GM19328 (cell line): Measurements from ENCODE around the gene ACAP1.
A peak's percentile ranks its signal among the peaks of the same experiment; 100 is the strongest.
"Not testable (repeated sequence)": the region's sequence is repeated elsewhere in the genome, so short reads cannot be mapped to it uniquely, and the experiment has no call there.

Source experiments
- ATAC-seq: cut with Tn5 transposase; IDR thresholded peaks from one replicate; pipeline ENCODE4 v1.9.1; 2021; ENCODE audit warnings: mild to moderate bottlenecking, moderate library complexity; ENCODE audit not compliant: unreplicated experiment

Gene ACAP1

GRCh38 chr17:7354262-7354843 is 18.0 kb downstream of the ACAP1 start:
- no peak for ATAC-seq

DNA sequence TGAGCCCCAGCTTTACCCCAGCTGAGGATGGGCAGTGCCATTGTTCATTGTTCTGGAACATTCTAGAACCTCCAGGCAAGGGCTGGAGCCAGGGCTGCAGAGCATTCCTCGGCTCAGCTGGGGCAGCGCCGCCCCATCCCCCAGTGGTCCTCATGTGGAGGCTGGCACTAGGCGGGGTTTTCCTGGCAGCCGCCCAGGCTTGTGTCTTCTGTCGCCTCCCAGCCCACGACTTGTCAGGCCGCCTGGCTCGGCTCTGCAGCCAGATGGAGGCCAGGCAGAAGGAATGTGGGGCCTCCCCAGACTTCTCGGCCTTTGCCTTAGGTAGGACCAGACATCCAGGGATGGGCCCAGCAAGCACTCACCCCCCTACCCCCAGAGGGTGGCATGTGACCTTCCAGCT is 18.7 kb downstream of the ACAP1 start, which contains the start of gene TMEM95:
Gene TMEM95 (plus strand): TSS at position 104 of the 400 bp plus-strand sequence. CDS start 49 bp downstream, at position 153.
- no peak for ATAC-seq

DNA sequence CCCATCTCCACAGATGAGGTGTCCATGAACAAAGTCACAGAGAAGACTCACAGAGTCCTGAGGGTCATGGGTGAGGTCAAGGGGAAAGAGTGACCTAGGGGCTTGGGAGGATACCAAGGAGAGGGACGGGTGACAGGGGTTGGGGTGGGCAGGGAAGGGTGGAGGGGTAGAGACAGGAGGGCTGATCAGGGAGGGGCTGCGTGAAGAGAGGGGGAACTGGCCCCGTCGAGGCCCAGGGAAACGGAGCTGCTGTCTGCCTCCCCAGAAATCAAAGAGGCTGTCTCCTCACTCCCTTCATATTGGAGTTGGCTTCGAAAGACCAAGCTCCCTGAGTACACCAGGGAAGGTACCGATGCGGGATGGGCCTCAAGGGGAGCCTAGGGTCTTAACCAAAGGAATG is 19.2 kb downstream of the ACAP1 start:
- ATAC-seq: no peak

GRCh38 chr17:7356072-7356549 is 19.8 kb downstream of the ACAP1 start:
- ATAC-seq: no peak

DNA sequence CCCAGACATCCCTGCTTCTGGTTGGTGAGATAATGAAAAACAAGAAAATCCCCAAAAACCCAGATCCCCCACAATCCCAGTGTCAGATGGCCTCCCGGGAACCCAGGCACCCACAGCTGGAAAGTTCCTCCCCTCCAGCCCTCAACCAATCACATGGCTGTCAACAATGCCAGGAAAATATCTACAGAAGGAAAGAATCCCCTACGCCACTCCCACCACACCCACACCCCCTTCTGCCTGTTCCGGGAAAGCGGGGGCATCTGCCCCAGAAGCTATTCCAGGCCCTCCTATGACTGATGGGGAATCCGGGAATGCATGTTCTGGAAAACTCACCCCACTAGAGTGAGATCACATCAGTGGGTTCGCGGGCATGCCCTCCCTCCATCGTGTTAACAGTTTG is 20.4 kb downstream of the ACAP1 start:
- no peak for ATAC-seq

GRCh38 chr17:7357381-7357780 is 21.1 kb downstream of the ACAP1 start:
- no peak for ATAC-seq

- no peak for ATAC-seq
Measured at GRCh38 chr17:7361906-7362305, 25.6 kb downstream of the ACAP1 start.

GRCh38 chr17:7363311-7363710 is 27.0 kb downstream of the ACAP1 start:
- no peak for ATAC-seq

- ATAC-seq: not testable (repeated sequence)
Measured at GRCh38 chr17:7365963-7366362, 29.6 kb downstream of the ACAP1 start.

DNA sequence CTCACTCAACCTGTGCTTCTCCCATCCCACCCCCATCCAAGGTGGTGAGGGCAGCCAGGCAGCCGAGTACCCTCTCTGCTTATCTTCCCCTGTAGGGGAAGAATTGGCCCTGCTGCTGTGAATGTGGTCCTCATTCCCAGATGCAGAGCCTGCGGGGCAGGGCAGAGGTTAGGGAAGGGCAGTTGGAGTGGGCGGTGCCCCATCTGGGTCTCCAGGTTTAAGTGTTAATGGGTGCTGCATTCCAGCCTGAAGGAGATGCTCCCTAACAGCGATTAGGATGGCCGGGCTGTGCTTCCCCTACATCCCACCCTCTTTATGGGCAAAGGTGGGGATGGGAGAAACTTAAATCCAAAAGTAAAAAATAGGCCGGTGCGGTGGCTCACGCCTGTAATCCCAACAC is 30.8 kb downstream of the ACAP1 start:
- ATAC-seq: no peak

GRCh38 chr17:7367918-7368598 is 31.7 kb downstream of the ACAP1 start:
- no peak for ATAC-seq

DNA sequence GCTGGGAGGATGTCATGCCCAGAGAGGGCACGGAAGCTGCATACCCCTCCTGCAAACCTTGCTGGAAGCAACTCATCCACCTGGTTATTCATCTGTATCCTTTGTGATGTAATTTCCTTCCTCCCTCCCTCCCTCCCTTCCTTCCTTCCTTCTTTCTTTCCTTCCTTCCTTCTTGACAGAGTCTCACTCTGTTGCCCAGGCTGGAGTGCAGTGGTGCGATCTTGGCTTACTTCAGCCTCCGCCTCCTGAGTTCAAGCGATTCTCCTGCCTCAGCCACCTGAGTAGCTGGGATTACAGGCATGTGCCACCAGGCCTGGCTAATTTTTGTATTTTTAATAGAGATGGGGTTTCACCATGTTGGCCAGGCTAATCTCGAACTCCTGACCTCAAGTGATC is 32.3 kb downstream of the ACAP1 start:
- ATAC-seq: not testable (repeated sequence)

- ATAC-seq: no peak
Measured at GRCh38 chr17:7369825-7370224, 33.5 kb downstream of the ACAP1 start.

GRCh38 chr17:7370853-7371252 is 34.5 kb downstream of the ACAP1 start:
- ATAC-seq: no peak

DNA sequence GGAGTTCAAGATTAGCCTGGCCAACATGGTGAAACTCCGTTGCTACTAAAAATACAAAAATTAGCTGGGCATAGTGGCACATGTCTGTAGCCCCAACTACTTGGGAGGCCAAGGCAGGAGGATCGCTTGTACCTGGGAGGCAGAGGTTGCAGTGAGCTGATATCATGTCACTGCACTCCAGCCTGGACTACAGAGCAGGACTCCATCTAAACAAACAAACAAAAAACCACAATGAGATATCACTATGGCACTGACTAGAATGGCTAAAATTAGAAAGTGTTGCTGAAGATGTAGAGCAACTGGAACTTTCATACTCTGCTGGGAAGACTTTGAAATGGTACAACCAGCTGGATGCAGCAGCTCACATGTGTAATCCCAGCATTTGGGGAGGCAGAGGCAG is 38.0 kb downstream of the ACAP1 start:
- no peak for ATAC-seq

- ATAC-seq: no peak
Measured at GRCh38 chr17:7379134-7379533, 42.8 kb downstream of the ACAP1 start.

DNA sequence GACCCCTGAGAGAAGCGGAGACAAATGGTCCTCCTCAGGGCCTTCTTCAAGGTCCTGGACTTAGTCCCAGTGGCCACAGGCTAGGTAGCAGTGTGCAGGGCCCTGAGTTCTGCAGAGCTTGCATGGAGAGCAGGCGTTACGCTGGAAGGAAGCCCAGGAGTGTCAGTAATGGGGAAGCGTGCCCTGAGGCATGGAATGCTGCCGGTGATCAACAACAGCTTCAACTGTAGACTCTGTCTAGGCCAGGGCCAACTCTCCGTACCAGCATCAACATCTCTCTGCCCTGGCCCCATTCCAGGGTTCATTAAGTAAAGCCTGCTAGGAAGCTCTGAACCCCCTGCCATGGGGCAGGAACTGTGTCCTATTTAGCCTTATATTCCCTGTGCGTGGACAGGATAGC is 44.0 kb downstream of the ACAP1 start:
- ATAC-seq: no peak

GRCh38 chr17:7380855-7381683 is 44.7 kb downstream of the ACAP1 start, which contains the start of gene TNK1:
Gene TNK1, plus strand, starts transcription at chr17:7381089. Its CDS starts 1,838 bp downstream, at chr17:7382927.
- ATAC-seq: no peak

GRCh38 chr17:7382901-7383300 is 46.6 kb downstream of the ACAP1 start:
- no peak for ATAC-seq

GRCh38 chr17:7383371-7383741 is 47.0 kb downstream of the ACAP1 start:
- ATAC-seq: no peak

- ATAC-seq: peak; percentile 67
Measured at GRCh38 chr17:7383742-7384488, 47.6 kb downstream of the ACAP1 start.
